ENCODE data around the gene ARID1B. TPM values are rescaled to one million over a fixed set of nuclear protein-coding genes. Genes with fewer than 3 reads are reported as not detected.

The ARID1B gene
- polyA plus RNA-seq, 1 experiment = 19.2 TPM

GRCh38 chr6:156868385-156868784 is 91.2 kb downstream of the ARID1B start:
- no peak for DNase-seq (ENCODE audit: low read depth, low spot score)
- H3K27ac ChIP-seq (ENCODE audit: low read depth, low read length) = no peak overlapping the region
- H3K27me3 ChIP-seq (ENCODE audit: control insufficient read depth, insufficient read depth, low read length) = no peaks in the 10 kb centered on the region
- ChIA-PET POLR2A (no interaction called here), CTCF (no interaction called here)
- H3K9me3 ChIP-seq (ENCODE audit: control insufficient read depth, insufficient read depth, low read length) = no peaks in the 10 kb centered on the region
- TF ChIP-seq CTCF (IDR thresholded peaks at IDR 0.05; ENCODE audit: low read depth, low read length) = no peak
- H3K4me3 ChIP-seq (ENCODE audit: low read depth, low read length) = no peak overlapping the region

GRCh38 chr6:156869980-156870398 is 92.8 kb downstream of the ARID1B start:
- DNase-seq (ENCODE audit: low read depth, low spot score) = no peak
- H3K27ac ChIP-seq (ENCODE audit: low read depth, low read length) = no peak overlapping the region
- POLR2A ChIA-PET = interaction anchor here (0.7 kb wide), 1 partner anchor 300 kb away, joined by 4 read pairs; no protein-coding TSS in a partner anchor
- H3K27me3 ChIP-seq (ENCODE audit: control insufficient read depth, insufficient read depth, low read length) = no peaks in the 10 kb centered on the region
- no peak for TF ChIP-seq CTCF (IDR thresholded peaks at IDR 0.05; ENCODE audit: low read depth, low read length)
- CTCF ChIA-PET = interaction anchor here (0.7 to 1.0 kb wide), 2 partner anchors 305 to 404 kb away, joined by 3 to 4 read pairs; no protein-coding TSS in a partner anchor
- H3K9me3 ChIP-seq (ENCODE audit: control insufficient read depth, insufficient read depth, low read length) = no peaks in the 10 kb centered on the region
- no peak overlapping the region for H3K4me3 ChIP-seq (ENCODE audit: low read depth, low read length)

GRCh38 chr6:156870924-156871539 is 93.9 kb downstream of the ARID1B start:
- Histone ChIP-seq H3K27me3 (ENCODE audit: control insufficient read depth, insufficient read depth, low read length) (no peaks in the 10 kb centered on the region), H3K27ac (ENCODE audit: low read depth, low read length) (no peak overlapping the region), H3K4me3 (ENCODE audit: low read depth, low read length) (no peak overlapping the region), H3K9me3 (ENCODE audit: control insufficient read depth, insufficient read depth, low read length) (no peaks in the 10 kb centered on the region)
- POLR2A ChIA-PET = interaction anchor here (0.7 kb wide), 1 partner anchor 407 kb away, joined by 3 read pairs; no protein-coding TSS in a partner anchor
- CTCF ChIA-PET = no interaction called here
- TF ChIP-seq CTCF (IDR thresholded peaks at IDR 0.05; ENCODE audit: low read depth, low read length) = no peak
- DNase-seq (ENCODE audit: low read depth, low spot score) = no peak

- H3K27ac ChIP-seq (ENCODE audit: low read depth, low read length) = no peak overlapping the region
- no peaks in the 10 kb centered on the region for H3K27me3 ChIP-seq (ENCODE audit: control insufficient read depth, insufficient read depth, low read length)
- POLR2A ChIA-PET = no interaction called here
- no peaks in the 10 kb centered on the region; the same call in 1 of the 2 replicates for H3K9me3 ChIP-seq (ENCODE audit: control insufficient read depth, insufficient read depth, low read length)
- no peak for TF ChIP-seq CTCF (IDR thresholded peaks at IDR 0.05; ENCODE audit: low read depth, low read length)
- DNase-seq (ENCODE audit: low read depth, low spot score) = no peak
- no peak overlapping the region for H3K4me3 ChIP-seq (ENCODE audit: low read depth, low read length)
- CTCF ChIA-PET = no interaction called here
These were observed 95.7 kb downstream of the ARID1B start for GRCh38 chr6:156872903-156873302.

- POLR2A ChIA-PET = no interaction called here
- no peak for DNase-seq (ENCODE audit: low read depth, low spot score)
- CTCF ChIA-PET = no interaction called here
- Histone ChIP-seq H3K9me3 (ENCODE audit: control insufficient read depth, insufficient read depth, low read length) (no peaks in the 10 kb centered on the region; the same call in 1 of the 2 replicates), H3K27me3 (ENCODE audit: control insufficient read depth, insufficient read depth, low read length) (no peaks in the 10 kb centered on the region), H3K4me3 (ENCODE audit: low read depth, low read length) (no peak overlapping the region), H3K27ac (ENCODE audit: low read depth, low read length) (no peak overlapping the region)
- no peak for TF ChIP-seq CTCF (IDR thresholded peaks at IDR 0.05; ENCODE audit: low read depth, low read length)
These were observed 96.6 kb downstream of the ARID1B start for GRCh38 chr6:156873654-156874380.

Data from AG04450 (cell line).